Neural progenitor cell (in vitro differentiated cells): ENCODE data around the gene PRKAG2. TPM values are rescaled to one million over a fixed set of nuclear protein-coding genes. Genes with fewer than 3 reads are reported as not detected.
A peak's percentile ranks its signal among the peaks of the same experiment; 100 is the strongest.

Experiments used
- DNase-seq: peaks from one replicate; pipeline ENCODE4 v3.0.0-alpha.2; 2016; ENCODE audit warnings: low spot score
- H2AFZ ChIP-seq: fragments of 200-600 bp; sonication (generic); replicated peaks from 2 replicates; pipeline ENCODE4 v1.6.1; 2016; ENCODE audit warnings: antibody characterized with exemption
- H3F3A ChIP-seq: fragments of 200-600 bp; sonication (generic); 2 replicates; pipeline ENCODE4 v1.6.1; 2016; ENCODE audit warnings: antibody characterized with exemption, low read depth
- H3K27ac ChIP-seq: fragments of 200-600 bp; sonication (generic); 2 replicates; pipeline ENCODE4 v1.5.1; 2016; ENCODE audit warnings: mild to moderate bottlenecking
- H3K27me3 ChIP-seq: fragments of 200-600 bp; sonication (generic); 2 replicates; pipeline ENCODE4 v1.6.1; 2016; ENCODE audit warnings: mild to moderate bottlenecking, moderate library complexity
- H3K36me3 ChIP-seq: fragments of 200-600 bp; sonication (generic); 2 replicates; pipeline ENCODE4 v1.5.1; 2016
- H3K4me1 ChIP-seq: fragments of 200-600 bp; sonication (generic); 2 replicates; pipeline ENCODE4 v1.6.1; 2016; ENCODE audit warnings: mixed run types
- H3K4me2 ChIP-seq: fragments of 200-600 bp; sonication (generic); 2 replicates; pipeline ENCODE4 v1.6.1; 2016
- H3K4me3 ChIP-seq: fragments of 200-600 bp; sonication (generic); 2 replicates; pipeline ENCODE4 v1.5.1; 2016
- H3K79me2 ChIP-seq: fragments of 200-600 bp; sonication (generic); 2 replicates; pipeline ENCODE4 v1.6.1; 2016; ENCODE audit warnings: low read depth
- H3K9ac ChIP-seq: fragments of 200-600 bp; sonication (generic); 2 replicates; pipeline ENCODE4 v1.6.1; 2016
- H3K9me3 ChIP-seq: fragments of 200-600 bp; sonication (generic); 2 replicates; pipeline ENCODE4 v1.5.1; 2016; ENCODE audit warnings: low read depth
- H4K20me1 ChIP-seq: fragments of 200-600 bp; sonication (generic); 2 replicates; pipeline ENCODE4 v1.6.1; 2016; ENCODE audit warnings: low read depth
- H3K27ac Mint-ChIP-seq: 3 replicates; pipeline ENCODE4 v1.8.0; 2021; ENCODE audit warnings: mixed read lengths
- H3K27me3 Mint-ChIP-seq: 2 replicates; pipeline ENCODE4 v1.8.0; 2022; ENCODE audit warnings: low read depth, mild to moderate bottlenecking, inconsistent platforms, moderate library complexity, mixed read lengths; ENCODE audit not compliant: insufficient read depth
- H3K36me3 Mint-ChIP-seq: 3 replicates; pipeline ENCODE4 v1.8.0; 2021; ENCODE audit warnings: mixed read lengths
- H3K4me1 Mint-ChIP-seq: 3 replicates; pipeline ENCODE4 v1.8.0; 2021; ENCODE audit warnings: mixed read lengths
- H3K4me3 Mint-ChIP-seq: 3 replicates; pipeline ENCODE4 v1.8.0; 2021; ENCODE audit warnings: mild to moderate bottlenecking, moderate library complexity, mixed read lengths
- H3K9me3 Mint-ChIP-seq: 3 replicates; pipeline ENCODE4 v1.8.0; 2020; ENCODE audit warnings: mixed read lengths
- CTCF ChIP-seq: fragments of 200-600 bp; sonication (generic); IDR thresholded peaks from 2 replicates; pipeline ENCODE4 v1.5.1; 2017; ENCODE audit warnings: antibody characterized with exemption, mild to moderate bottlenecking
- EZH2 ChIP-seq: fragments of 200-600 bp; sonication (generic); IDR thresholded peaks from 2 replicates; pipeline ENCODE4 v1.6.1; 2017; ENCODE audit warnings: antibody characterized with exemption, mild to moderate bottlenecking, moderate library complexity
- EZH2phosphoT487 ChIP-seq: fragments of 200-600 bp; sonication (generic); IDR thresholded peaks from 2 replicates; pipeline ENCODE4 v1.6.1; 2017; ENCODE audit warnings: antibody characterized with exemption
- total RNA-seq: library from RNA; depleted of rRNA; stranded (reverse); fragments of >200 nt; gene quantifications from 2 replicates; pipeline ENCODE4 v1.2.3, GENCODE V29; 2015; ENCODE audit warnings: low replicate concordance

PRKAG2 gene
- total RNA-seq, 1 donor from 2014 or later: 11.4 TPM

- H3K36me3 Mint-ChIP-seq: no peaks in the 10 kb centered on the region
- Histone ChIP-seq H2AFZ (no peak overlapping the region), H3K4me2 (no peak overlapping the region), H3K9me3 (no peaks in the 10 kb centered on the region), H3K27me3 (no peaks in the 10 kb centered on the region), H3K4me1 (no peaks in the 10 kb centered on the region), H3K4me3 (no peak overlapping the region), H3K9ac (no peak overlapping the region), H4K20me1 (no peaks in the 10 kb centered on the region), H3K79me2 (no peaks in the 10 kb centered on the region), H3K27ac (no peak overlapping the region), H3K36me3 (no peaks in the 10 kb centered on the region), H3F3A (no peaks in the 10 kb centered on the region)
- peaks cover 10% of the 10 kb centered on the region for H3K4me1 Mint-ChIP-seq
- H3K4me3 Mint-ChIP-seq: peak overlapping the region; percentile 13
- no peak overlapping the region for H3K27ac Mint-ChIP-seq
- H3K9me3 Mint-ChIP-seq: no peaks in the 10 kb centered on the region
- H3K27me3 Mint-ChIP-seq: peaks cover 8% of the 10 kb centered on the region
- peak; percentile 47 for DNase-seq
- TF ChIP-seq CTCF (no peak), EZH2 (no peak), EZH2phosphoT487 (no peak)
Observed at GRCh38 chr7:151853896-151854719, 22.8 kb downstream of the PRKAG2 start.

DNA sequence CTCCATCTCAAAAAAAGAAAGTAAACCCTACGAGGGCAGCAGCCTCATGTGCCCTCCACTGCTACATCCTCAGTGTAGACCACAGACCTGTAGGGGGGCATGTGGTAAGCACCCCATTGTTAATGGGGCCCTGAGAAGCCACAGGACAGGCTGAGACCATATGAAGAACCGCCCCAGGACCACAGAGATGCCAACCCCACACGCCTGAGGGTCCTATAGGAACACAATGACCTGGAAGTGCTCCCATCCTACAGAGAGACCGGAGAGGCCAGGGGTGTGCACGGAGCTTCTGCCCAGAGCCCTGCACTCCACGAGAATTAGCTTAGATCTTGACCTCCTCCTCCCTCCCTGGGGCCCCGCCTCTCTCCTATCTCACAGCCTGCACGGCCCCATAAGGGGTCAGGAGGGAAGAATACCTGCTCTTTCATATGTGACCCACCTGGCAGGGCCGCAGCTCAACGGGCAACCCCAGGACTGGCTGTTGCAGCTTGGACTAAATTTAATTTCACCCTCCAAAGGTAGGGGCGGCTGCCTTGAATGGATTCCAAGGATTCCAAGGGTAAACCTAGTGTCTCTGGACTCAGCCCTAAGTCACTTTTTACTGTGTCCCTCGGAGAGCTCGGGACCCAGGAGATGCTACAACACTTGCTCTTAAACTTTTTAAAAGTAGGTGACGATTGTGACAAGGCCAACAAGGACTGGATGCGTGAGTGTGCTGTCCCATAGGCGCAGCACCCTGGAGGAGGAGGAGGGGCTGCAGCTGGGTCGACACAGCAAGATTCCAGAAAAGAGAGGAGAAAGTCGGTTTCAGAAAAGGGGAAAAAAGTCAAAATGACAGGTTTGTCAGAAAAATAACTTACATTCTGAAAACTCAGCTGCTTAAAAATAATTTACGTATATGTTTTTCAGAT, 24.2 kb downstream of the PRKAG2 start:
- no peak overlapping the region for H3K4me3 Mint-ChIP-seq
- no peaks in the 10 kb centered on the region for H3K79me2 ChIP-seq
- no peaks in the 10 kb centered on the region for H3K27me3 ChIP-seq
- no peaks in the 10 kb centered on the region for H4K20me1 ChIP-seq
- no peak for DNase-seq
- H3K27ac ChIP-seq: no peak overlapping the region
- no peaks in the 10 kb centered on the region for H3K9me3 Mint-ChIP-seq
- no peaks in the 10 kb centered on the region for H3K36me3 ChIP-seq
- no peak for TF ChIP-seq EZH2phosphoT487
- no peak for TF ChIP-seq CTCF
- no peak for TF ChIP-seq EZH2
- no peak overlapping the region for H2AFZ ChIP-seq
- H3K9me3 ChIP-seq: no peaks in the 10 kb centered on the region
- H3K4me3 ChIP-seq: no peak overlapping the region
- H3K4me1 ChIP-seq: no peaks in the 10 kb centered on the region
- H3K4me1 Mint-ChIP-seq: peaks cover 10% of the 10 kb centered on the region
- H3K27ac Mint-ChIP-seq: no peak overlapping the region
- H3K36me3 Mint-ChIP-seq: no peaks in the 10 kb centered on the region
- no peak overlapping the region for H3K4me2 ChIP-seq
- peaks cover 8% of the 10 kb centered on the region for H3K27me3 Mint-ChIP-seq
- H3K9ac ChIP-seq: no peak overlapping the region
- H3F3A ChIP-seq: no peaks in the 10 kb centered on the region

DNA sequence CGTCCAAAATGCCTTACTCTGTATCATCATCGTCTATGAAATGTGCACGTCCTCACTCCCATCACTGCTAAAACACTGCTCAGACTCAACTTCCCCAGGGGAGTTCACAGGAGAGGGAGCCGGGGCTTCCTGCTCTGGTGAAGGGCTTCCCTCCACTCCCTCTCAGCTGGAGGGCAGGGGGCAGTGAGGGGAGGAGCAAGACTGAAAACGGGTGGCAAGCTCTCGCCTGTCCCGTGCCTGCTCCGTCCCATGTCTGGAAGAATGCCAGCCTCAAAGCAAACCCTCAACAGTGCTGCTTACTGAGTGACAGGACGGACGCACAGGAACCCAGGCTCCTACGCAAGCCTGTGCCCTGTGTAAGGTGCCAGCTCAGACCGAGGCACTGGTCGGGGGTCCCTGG, 25.1 kb downstream of the PRKAG2 start:
- no peak overlapping the region for H3K27ac ChIP-seq
- peaks cover 10% of the 10 kb centered on the region for H3K4me1 Mint-ChIP-seq
- H3K4me3 Mint-ChIP-seq: no peak overlapping the region

More for the DNA sequence above, 25.1 kb downstream of the PRKAG2 start:
- Histone ChIP-seq H4K20me1 (no peaks in the 10 kb centered on the region), H3K4me2 (no peak overlapping the region), H3K36me3 (no peaks in the 10 kb centered on the region), H3K4me1 (no peaks in the 10 kb centered on the region), H3K4me3 (no peak overlapping the region), H3K9ac (no peak overlapping the region), H3F3A (no peaks in the 10 kb centered on the region), H3K9me3 (no peaks in the 10 kb centered on the region), H2AFZ (no peak overlapping the region), H3K79me2 (no peaks in the 10 kb centered on the region), H3K27me3 (no peaks in the 10 kb centered on the region)
- H3K27me3 Mint-ChIP-seq: peaks cover 8% of the 10 kb centered on the region
- no peak overlapping the region for H3K27ac Mint-ChIP-seq
- no peaks in the 10 kb centered on the region for H3K9me3 Mint-ChIP-seq
- TF ChIP-seq CTCF (no peak), EZH2 (no peak), EZH2phosphoT487 (no peak)
- DNase-seq: no peak
- no peaks in the 10 kb centered on the region for H3K36me3 Mint-ChIP-seq
